Stomach smooth muscle (tissue), 2 donors: ENCODE measurements around the gene TMEM132C.

ENCODE experiments used
- H3K27ac ChIP-seq: one replicate; pipeline ENCODE4 v1.7.0; 2013; ENCODE audit warnings: mild to moderate bottlenecking, low read length, inconsistent platforms
- H3K27me3 ChIP-seq, 2 donors: one replicate each; pipeline ENCODE4 v1.7.0; 2013; ENCODE audit warnings: low read length in 2 of 2; ENCODE audit not compliant: insufficient read depth in 2 of 2, control insufficient read depth in 1 of 2
- H3K36me3 ChIP-seq, 2 donors: one replicate each; pipeline ENCODE4 v1.7.0; 2013; ENCODE audit warnings: low read length in 2 of 2; ENCODE audit not compliant: control insufficient read depth in 2 of 2, insufficient read depth in 2 of 2
- H3K4me1 ChIP-seq: one replicate; pipeline ENCODE4 v1.7.0; 2013; ENCODE audit warnings: low read length; ENCODE audit not compliant: control insufficient read depth, insufficient read depth
- H3K4me3 ChIP-seq, 2 donors: one replicate each; pipeline ENCODE4 v1.7.0; 2013; ENCODE audit warnings: low read length in 2 of 2
- H3K9ac ChIP-seq, 2 donors: one replicate each; pipeline ENCODE4 v1.7.0; 2013; ENCODE audit warnings: low read length in 2 of 2, mild to moderate bottlenecking in 1 of 2
- H3K9me3 ChIP-seq, 2 donors: one replicate each; pipeline ENCODE4 v1.7.0; 2013; ENCODE audit warnings: low read length in 2 of 2; ENCODE audit not compliant: control insufficient read depth in 2 of 2
- donor health status: healthy.
- donor health status: Pancreatic carcinoma.

TMEM132C gene

GRCh38 chr12:128623748-128624147, 356.8 kb downstream of the TMEM132C start:
- no peaks in the 10 kb centered on the region for H3K36me3 ChIP-seq
- no peak overlapping the region for H3K4me3 ChIP-seq
- peaks cover 0 to 9% of the 10 kb centered on the region in 2 donors for H3K9me3 ChIP-seq
- H3K27ac ChIP-seq = no peak overlapping the region
- H3K9ac ChIP-seq = no peak overlapping the region
- peaks cover 0 to 2% of the 10 kb centered on the region in 2 donors for H3K27me3 ChIP-seq
- H3K4me1 ChIP-seq = no peaks in the 10 kb centered on the region

- Histone ChIP-seq H3K4me3 (no peak overlapping the region), H3K27ac (no peak overlapping the region)
Observed at GRCh38 chr12:128626808-128627320, 359.9 kb downstream of the TMEM132C start.

GRCh38 chr12:128627659-128628058, 360.7 kb downstream of the TMEM132C start:
- Histone ChIP-seq H3K9ac (no peak overlapping the region), H3K4me3 (no peak overlapping the region), H3K27ac (no peak overlapping the region), H3K36me3 (no peaks in the 10 kb centered on the region), H3K27me3 (peaks cover 0 to 2% of the 10 kb centered on the region in 2 donors), H3K9me3 (peaks cover 0 to 5% of the 10 kb centered on the region in 2 donors), H3K4me1 (no peaks in the 10 kb centered on the region)

More at GRCh38 chr12:128626808-128627320, 359.9 kb downstream of the TMEM132C start:
- no peaks in the 10 kb centered on the region for H3K4me1 ChIP-seq
- H3K9ac ChIP-seq = no peak overlapping the region
- peaks cover 0 to 2% of the 10 kb centered on the region in 2 donors for H3K27me3 ChIP-seq
- no peaks in the 10 kb centered on the region for H3K36me3 ChIP-seq
- peaks cover 0 to 5% of the 10 kb centered on the region in 2 donors for H3K9me3 ChIP-seq

- Histone ChIP-seq H3K4me3 (no peak overlapping the region), H3K4me1 (no peaks in the 10 kb centered on the region), H3K27me3 (peaks cover 0 to 2% of the 10 kb centered on the region in 2 donors), H3K27ac (no peak overlapping the region), H3K9ac (no peak overlapping the region), H3K36me3 (no peaks in the 10 kb centered on the region), H3K9me3 (peaks cover 0 to 10% of the 10 kb centered on the region in 2 donors)
Observed at GRCh38 chr12:128629979-128630378, 363.0 kb downstream of the TMEM132C start.

GRCh38 chr12:128637642-128638606, 371.0 kb downstream of the TMEM132C start:
- H3K27me3 ChIP-seq = no peaks in the 10 kb centered on the region
- no peak overlapping the region for H3K4me3 ChIP-seq
- no peak overlapping the region for H3K9ac ChIP-seq
- H3K9me3 ChIP-seq = peaks cover 0 to 2% of the 10 kb centered on the region in 2 donors
- no peaks in the 10 kb centered on the region for H3K4me1 ChIP-seq
- no peaks in the 10 kb centered on the region for H3K36me3 ChIP-seq
- H3K27ac ChIP-seq = no peak overlapping the region

- Histone ChIP-seq H3K27ac (no peak overlapping the region), H3K4me1 (no peaks in the 10 kb centered on the region), H3K4me3 (no peak overlapping the region), H3K27me3 (no peaks in the 10 kb centered on the region), H3K9ac (no peak overlapping the region), H3K9me3 (no peaks in the 10 kb centered on the region), H3K36me3 (no peaks in the 10 kb centered on the region)
Observed at GRCh38 chr12:128639089-128639488, 372.1 kb downstream of the TMEM132C start.

GRCh38 chr12:128643155-128643554, 376.2 kb downstream of the TMEM132C start:
- Histone ChIP-seq H3K9me3 (peaks cover 0 to 2% of the 10 kb centered on the region in 2 donors), H3K36me3 (no peaks in the 10 kb centered on the region), H3K27ac (no peak overlapping the region), H3K4me3 (no peak overlapping the region), H3K9ac (no peak overlapping the region), H3K4me1 (no peaks in the 10 kb centered on the region), H3K27me3 (no peaks in the 10 kb centered on the region)

- Histone ChIP-seq H3K27ac (no peak overlapping the region), H3K4me1 (no peaks in the 10 kb centered on the region), H3K9ac (no peak overlapping the region), H3K9me3 (peaks cover 0 to 5% of the 10 kb centered on the region in 2 donors), H3K36me3 (no peaks in the 10 kb centered on the region), H3K4me3 (no peak overlapping the region), H3K27me3 (no peaks in the 10 kb centered on the region)
Observed at GRCh38 chr12:128644664-128645296, 377.8 kb downstream of the TMEM132C start.

GRCh38 chr12:128649902-128650301, 382.9 kb downstream of the TMEM132C start:
- H3K27me3 ChIP-seq = no peaks in the 10 kb centered on the region
- H3K4me3 ChIP-seq = no peak overlapping the region
- no peak overlapping the region for H3K27ac ChIP-seq
- H3K4me1 ChIP-seq = no peaks in the 10 kb centered on the region
- no peak overlapping the region for H3K9ac ChIP-seq
- peaks cover 2 to 8% of the 10 kb centered on the region in 2 donors for H3K9me3 ChIP-seq
- H3K36me3 ChIP-seq = no peaks in the 10 kb centered on the region

- no peaks in the 10 kb centered on the region for H3K27me3 ChIP-seq
- no peaks in the 10 kb centered on the region for H3K36me3 ChIP-seq
- peaks cover 2 to 5% of the 10 kb centered on the region in 2 donors for H3K9me3 ChIP-seq
- no peaks in the 10 kb centered on the region for H3K4me1 ChIP-seq
- H3K9ac ChIP-seq = no peak overlapping the region
- H3K4me3 ChIP-seq = no peak overlapping the region
- H3K27ac ChIP-seq = no peak overlapping the region
Observed at GRCh38 chr12:128652136-128652751, 385.3 kb downstream of the TMEM132C start.
